DND-41 (cell line): ENCODE results near the gene TBC1D22A.

Experiments used
- ATAC-seq: fragments of 200-7000 bp; cut with Tn5 transposase; 3 replicates; pipeline ENCODE4 v1.9.1; 2021; ENCODE audit warnings: low read depth; ENCODE audit not compliant: insufficient read depth
- DNase-seq: peaks from one replicate; pipeline ENCODE4 v3.0.0-alpha.2; 2020
- H2AFZ ChIP-seq: 2 replicates; pipeline ENCODE4 v1.6.0; 2012; ENCODE audit warnings: low read depth, low read length
- H3K27ac ChIP-seq: 2 replicates; pipeline ENCODE4 v1.5.1; 2012; ENCODE audit warnings: low read length, inconsistent platforms
- H3K27me3 ChIP-seq: fragments of 200-600 bp; sonication (generic); 2 replicates; pipeline ENCODE4 v1.6.0; 2012; ENCODE audit warnings: low read length, mild to moderate bottlenecking, inconsistent platforms; ENCODE audit not compliant: insufficient read depth, poor library complexity
- H3K36me3 ChIP-seq: 2 replicates; pipeline ENCODE4 v1.5.1; 2012; ENCODE audit warnings: low read length, inconsistent platforms; ENCODE audit not compliant: insufficient read depth
- H3K4me1 ChIP-seq: 2 replicates; pipeline ENCODE4 v1.5.1; 2012; ENCODE audit warnings: mild to moderate bottlenecking, low read length; ENCODE audit not compliant: insufficient read depth
- H3K4me2 ChIP-seq: 2 replicates; pipeline ENCODE4 v1.6.0; 2012; ENCODE audit warnings: mild to moderate bottlenecking, moderate library complexity, low read length, inconsistent platforms; ENCODE audit not compliant: insufficient read depth
- H3K4me3 ChIP-seq, 2 experiments: fragments of 200-600 bp in 1 of 2; shearing (Covaris generic) in 1 of 2; 2 replicates each; pipeline ENCODE4 v1.5.1; 2012 to 2016; ENCODE audit warnings: inconsistent platforms in 2 of 2, low read length in 2 of 2, mild to moderate bottlenecking in 2 of 2, low read depth in 1 of 2, moderate library complexity in 1 of 2
- H3K79me2 ChIP-seq: 2 replicates; pipeline ENCODE4 v1.6.0; 2012; ENCODE audit warnings: low read length, inconsistent platforms; ENCODE audit not compliant: insufficient read depth
- H3K9ac ChIP-seq: 2 replicates; pipeline ENCODE4 v1.6.0; 2012; ENCODE audit warnings: low read depth, mild to moderate bottlenecking, inconsistent platforms, low read length, moderate library complexity
- H3K9me3 ChIP-seq: 2 replicates; pipeline ENCODE4 v1.5.1; 2012; ENCODE audit warnings: low read length, moderate library complexity, mild to moderate bottlenecking, inconsistent platforms; ENCODE audit not compliant: insufficient read depth, severe bottlenecking
- H4K20me1 ChIP-seq: 2 replicates; pipeline ENCODE4 v1.6.0; 2012; ENCODE audit warnings: low read length; ENCODE audit not compliant: insufficient read depth
- EZH2 ChIP-seq: IDR thresholded peaks from 3 replicates; pipeline ENCODE4 v1.6.1; 2012; ENCODE audit warnings: borderline replicate concordance, low read depth, mild to moderate bottlenecking, moderate library complexity, low read length, inconsistent platforms; ENCODE audit not compliant: severe bottlenecking
- TF ChIP-seq, protein P1 (sequence below): IDR thresholded peaks from 2 replicates; pipeline ENCODE4 v1.5.1; 2012; ENCODE audit warnings: borderline replicate concordance, low read length, moderate library complexity, mild to moderate bottlenecking; ENCODE audit not compliant: poor library complexity, severe bottlenecking; ENCODE audit errors: extremely low read depth

The TBC1D22A gene

DNA sequence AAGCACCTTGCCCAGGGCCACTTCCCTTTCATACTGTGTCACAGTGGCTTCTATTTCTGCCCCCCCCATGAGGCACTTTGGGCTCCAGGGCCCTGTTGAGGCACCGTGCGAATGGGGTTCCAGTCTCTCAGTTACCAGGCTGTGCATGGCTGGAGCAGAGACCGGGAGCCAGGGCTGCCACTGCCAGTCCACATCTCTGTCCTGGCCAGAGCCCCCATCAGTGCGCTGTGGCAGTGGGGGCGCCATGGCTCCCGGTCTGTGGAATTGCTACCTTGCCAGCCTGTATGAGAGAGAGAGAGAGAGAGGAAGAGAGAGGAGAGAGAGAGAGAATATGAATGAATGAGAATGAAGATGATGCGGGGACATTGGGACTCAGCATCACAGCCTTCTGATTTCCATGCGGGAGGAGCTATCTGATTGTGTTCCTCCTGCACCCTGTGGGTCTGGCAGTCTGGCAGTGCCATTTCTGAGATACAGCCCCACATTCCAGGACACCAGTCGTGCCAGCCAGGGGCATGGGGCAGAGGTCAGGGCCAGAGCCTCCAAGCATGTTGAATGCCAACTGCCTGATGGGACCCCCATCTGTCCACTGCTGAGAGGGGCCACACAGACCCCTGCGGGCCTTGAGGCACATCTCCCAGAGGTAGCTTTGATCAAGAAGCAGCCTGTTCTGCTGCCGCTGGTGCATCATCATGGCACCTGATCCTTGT is 279.8 kb downstream of the TBC1D22A start:
- Histone ChIP-seq H3K9ac (no peak overlapping the region), H3K36me3 (peaks cover 4% of the 10 kb centered on the region; the same call in 1 of the 2 replicates), H4K20me1 (peaks cover 24% of the 10 kb centered on the region), H3K27ac (no peak overlapping the region), H3K4me1 (peaks cover 3% of the 10 kb centered on the region; the same call in 1 of the 2 replicates), H3K9me3 (no peaks in the 10 kb centered on the region), H3K27me3 (no peaks in the 10 kb centered on the region), H3K79me2 (no peaks in the 10 kb centered on the region), H3K4me3 (no peak overlapping the region), H3K4me2 (no peak overlapping the region), H2AFZ (no peak overlapping the region)
- TF ChIP-seq, protein P1, sequence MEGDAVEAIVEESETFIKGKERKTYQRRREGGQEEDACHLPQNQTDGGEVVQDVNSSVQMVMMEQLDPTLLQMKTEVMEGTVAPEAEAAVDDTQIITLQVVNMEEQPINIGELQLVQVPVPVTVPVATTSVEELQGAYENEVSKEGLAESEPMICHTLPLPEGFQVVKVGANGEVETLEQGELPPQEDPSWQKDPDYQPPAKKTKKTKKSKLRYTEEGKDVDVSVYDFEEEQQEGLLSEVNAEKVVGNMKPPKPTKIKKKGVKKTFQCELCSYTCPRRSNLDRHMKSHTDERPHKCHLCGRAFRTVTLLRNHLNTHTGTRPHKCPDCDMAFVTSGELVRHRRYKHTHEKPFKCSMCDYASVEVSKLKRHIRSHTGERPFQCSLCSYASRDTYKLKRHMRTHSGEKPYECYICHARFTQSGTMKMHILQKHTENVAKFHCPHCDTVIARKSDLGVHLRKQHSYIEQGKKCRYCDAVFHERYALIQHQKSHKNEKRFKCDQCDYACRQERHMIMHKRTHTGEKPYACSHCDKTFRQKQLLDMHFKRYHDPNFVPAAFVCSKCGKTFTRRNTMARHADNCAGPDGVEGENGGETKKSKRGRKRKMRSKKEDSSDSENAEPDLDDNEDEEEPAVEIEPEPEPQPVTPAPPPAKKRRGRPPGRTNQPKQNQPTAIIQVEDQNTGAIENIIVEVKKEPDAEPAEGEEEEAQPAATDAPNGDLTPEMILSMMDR: no peak
- no peak for TF ChIP-seq EZH2
- ATAC-seq: no peak
- no peak for DNase-seq

DNA sequence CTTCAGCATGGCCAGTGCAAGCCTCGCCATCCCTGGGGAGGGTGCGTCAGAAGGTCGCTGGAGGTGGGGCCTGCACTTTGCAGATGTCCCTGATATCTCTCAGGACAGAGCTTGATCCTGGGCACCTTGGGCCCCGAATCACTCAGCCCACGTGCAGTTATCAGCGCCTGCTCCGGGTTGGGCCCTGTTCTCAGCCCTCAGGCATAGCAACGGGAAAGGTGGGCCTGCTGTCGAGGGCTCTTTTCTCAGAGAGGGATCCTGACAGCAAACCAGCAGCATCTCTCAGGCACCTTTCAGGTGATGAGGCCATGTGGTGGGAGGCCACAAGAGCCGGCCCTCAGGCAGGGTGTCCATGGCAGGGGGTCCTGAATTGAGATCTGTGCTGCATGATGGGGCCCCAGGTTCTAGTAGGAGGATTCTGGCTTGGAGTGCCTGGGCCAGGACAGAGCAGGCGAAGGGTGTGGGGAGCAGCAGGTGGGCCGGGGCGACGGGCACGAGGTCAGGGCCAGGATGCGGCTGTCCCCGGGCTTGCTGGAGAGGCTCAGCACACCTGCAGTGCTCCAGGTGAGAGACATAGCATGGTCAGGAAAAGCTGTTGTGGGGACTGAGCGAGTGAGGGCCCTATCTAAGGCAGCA is 280.5 kb downstream of the TBC1D22A start:
- H4K20me1 ChIP-seq: peaks cover 24% of the 10 kb centered on the region
- no peak for TF ChIP-seq EZH2
- TF ChIP-seq, protein P1: no peak
- ATAC-seq (no peak), DNase-seq (no peak)
- no peak overlapping the region for H3K27ac ChIP-seq
- peaks cover 3% of the 10 kb centered on the region; the same call in 1 of the 2 replicates for H3K4me1 ChIP-seq
- no peaks in the 10 kb centered on the region for H3K9me3 ChIP-seq
- peaks cover 4% of the 10 kb centered on the region; the same call in 1 of the 2 replicates for H3K36me3 ChIP-seq
- no peak overlapping the region for H2AFZ ChIP-seq
- no peak overlapping the region for H3K4me3 ChIP-seq
- H3K79me2 ChIP-seq: no peaks in the 10 kb centered on the region
- no peak overlapping the region for H3K4me2 ChIP-seq
- H3K9ac ChIP-seq: no peak overlapping the region
- no peaks in the 10 kb centered on the region for H3K27me3 ChIP-seq

DNA sequence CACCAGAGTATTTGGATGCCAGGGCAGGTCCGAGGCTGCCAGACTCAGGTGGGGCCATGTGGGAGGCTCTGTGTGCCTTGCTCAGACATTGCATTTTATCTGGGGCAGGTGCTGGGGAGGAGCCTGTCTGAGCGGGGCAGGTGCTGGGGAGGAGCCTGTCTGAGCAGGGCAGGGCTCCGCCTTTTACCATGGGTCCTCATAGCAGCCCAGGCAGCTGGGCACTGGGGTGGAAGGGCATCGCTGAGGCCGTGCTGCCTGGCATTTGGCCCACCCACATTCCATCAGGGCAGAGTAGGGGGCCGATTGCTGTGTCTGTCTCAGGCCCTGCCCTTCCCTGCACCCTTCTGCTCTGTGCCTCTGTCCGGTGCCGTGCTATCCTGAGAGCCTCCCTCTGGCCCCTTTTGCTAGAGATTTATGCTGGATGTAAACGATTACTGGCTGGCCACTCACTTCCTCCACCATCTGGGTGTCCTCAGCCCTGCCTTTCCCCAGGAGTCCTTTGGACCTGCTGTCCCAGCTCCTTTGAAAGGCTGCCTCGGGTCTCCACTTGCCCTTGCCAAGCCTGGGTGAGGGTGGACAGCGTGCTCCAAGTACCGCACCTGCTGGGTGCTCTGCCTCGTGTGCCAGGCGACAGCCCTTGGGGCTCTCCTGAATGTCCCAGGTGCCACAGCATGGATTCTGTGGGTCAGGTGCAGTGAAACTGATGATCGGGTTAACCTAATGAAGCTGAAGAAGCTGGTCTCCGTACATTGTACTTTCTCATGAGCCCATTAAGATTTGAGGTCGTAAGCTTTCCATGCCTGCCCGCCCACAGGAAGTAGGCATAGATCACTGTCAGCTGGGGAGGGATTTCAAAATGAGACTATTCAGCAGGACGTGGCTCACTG is 281.6 kb downstream of the TBC1D22A start:
- Histone ChIP-seq H3K9ac (no peak overlapping the region), H3K79me2 (no peaks in the 10 kb centered on the region), H3K27ac (peak overlapping the region; percentile 15), H2AFZ (no peak overlapping the region), H3K4me1 (peaks cover 3% of the 10 kb centered on the region; the same call in 1 of the 2 replicates), H3K9me3 (no peaks in the 10 kb centered on the region), H4K20me1 (peaks cover 30% of the 10 kb centered on the region), H3K36me3 (no peaks in the 10 kb centered on the region), H3K4me2 (no peak overlapping the region), H3K4me3 (no peak overlapping the region), H3K27me3 (no peaks in the 10 kb centered on the region)
- peak; percentile 79 for ATAC-seq
- peak; percentile 32 for DNase-seq
- TF ChIP-seq EZH2: no peak
- TF ChIP-seq, protein P1: no peak
